HG02588 (cell line): ENCODE results near the gene WASHC4.

ENCODE experiments used
- ATAC-seq: cut with Tn5 transposase; IDR thresholded peaks from one replicate; pipeline ENCODE4 v1.9.1; 2021; ENCODE audit warnings: mild to moderate bottlenecking, moderate library complexity; ENCODE audit not compliant: unreplicated experiment

The WASHC4 gene

GRCh38 chr12:105204916-105205315 is 97.4 kb downstream of the WASHC4 start:
- no peak for ATAC-seq

GRCh38 chr12:105205322-105206048 is 98.0 kb downstream of the WASHC4 start:
- ATAC-seq, result no peak

GRCh38 chr12:105206686-105207374 is 99.3 kb downstream of the WASHC4 start:
- no peak for ATAC-seq

- no peak for ATAC-seq
These were observed 101.6 kb downstream of the WASHC4 start for GRCh38 chr12:105209091-105209490.

GRCh38 chr12:105212438-105212837 is 104.9 kb downstream of the WASHC4 start:
- no peak for ATAC-seq

GRCh38 chr12:105214148-105214547 is 106.6 kb downstream of the WASHC4 start:
- no peak for ATAC-seq

- ATAC-seq, result no peak
These were observed 107.3 kb downstream of the WASHC4 start for GRCh38 chr12:105214670-105215375.

GRCh38 chr12:105218434-105218833 is 110.9 kb downstream of the WASHC4 start:
- ATAC-seq, result no peak
